HepG2 (cell line): ENCODE measurements around the gene CAT. TPM values are rescaled to one million over a fixed set of nuclear protein-coding genes. Genes with fewer than 3 reads are reported as not detected.

ENCODE experiments used
- ATAC-seq: fragments of 200-7000 bp; cut with Tn5 transposase; 3 replicates; pipeline ENCODE4 v1.9.1; 2020; ENCODE audit warnings: mild to moderate bottlenecking, moderate library complexity
- BruUV-seq: library from RNA; stranded (reverse); fragments of 400-500 nt; replicated peaks from 2 replicates; lab custom pipeline; 2021; lab: Mats Ljungman, UMichigan
- CTCF ChIA-PET: fragments of 300-600 bp; formaldehyde crosslinking; extraction: SDS; loops from one replicate; lab custom pipeline; 2021; ENCODE audit warnings: low total read pairs, inconsistent platforms, low intra/inter-chr PET ratio; lab: Yijun Ruan, JAX
- POLR2A ChIA-PET: fragments of 350-600 bp; sonication (Branson Sonifier 250); formaldehyde crosslinking; loops from one replicate; lab custom pipeline; 2020; ENCODE audit warnings: antibody characterized with exemption, inconsistent platforms; lab: Yijun Ruan, JAX
- DNase-seq: peaks from one replicate; pipeline ENCODE4 v3.0.0-alpha.2; 2015; ENCODE audit warnings: low spot score
- FAIRE-seq: peaks from 3 replicates; lab custom pipeline; 2011; peaks lifted over from hg19 to GRCh38; lab: Jason Lieb, UNC
- H2AFZ ChIP-seq: one replicate; pipeline ENCODE4 v1.6.1; 2011; ENCODE audit warnings: low read length, inconsistent platforms
- H3K27ac ChIP-seq: fragments of 300-600 bp; 3 replicates; pipeline ENCODE4 v1.8.0; 2011; ENCODE audit warnings: mixed run types, mild to moderate bottlenecking, mixed read lengths, low read length, inconsistent platforms; ENCODE audit not compliant: insufficient read depth; ENCODE audit errors: extremely low read length
- H3K27me3 ChIP-seq, 2 experiments: fragments of 200-600 bp in 1 of 2; 2 replicates in 1 of 2; 3 replicates in 1 of 2; pipeline versions ENCODE4 v1.6.0 to v1.8.0; 2011; ENCODE audit warnings: low read length in 2 of 2, mild to moderate bottlenecking in 2 of 2, moderate library complexity in 2 of 2, inconsistent platforms in 1 of 2; ENCODE audit not compliant: insufficient read depth in 2 of 2, control insufficient read depth in 1 of 2
- H3K36me3 ChIP-seq, 2 experiments: fragments of 200-600 bp in 1 of 2; replicated peaks in 1 of 2; 2 replicates in 1 of 2; 3 replicates in 1 of 2; pipeline versions ENCODE4 v1.5.1 to v1.8.0; 2011; ENCODE audit warnings: low read length in 2 of 2, inconsistent platforms in 1 of 2; ENCODE audit not compliant: insufficient read depth in 2 of 2, control insufficient read depth in 1 of 2
- H3K4me1 ChIP-seq: 2 replicates; pipeline ENCODE4 v1.5.1; 2012; ENCODE audit warnings: low read length, inconsistent platforms; ENCODE audit not compliant: insufficient read depth
- H3K4me2 ChIP-seq: 2 replicates; pipeline ENCODE4 v1.6.0; 2011; ENCODE audit warnings: low read depth, low read length, inconsistent platforms
- H3K4me3 ChIP-seq, 3 experiments: fragments of 200-600 bp in 1 of 3; sonication (generic), shearing (Covaris generic) in 1 of 3; replicated peaks in 1 of 3; 2 replicates each; pipeline ENCODE4 v1.5.1; 2011 to 2016; ENCODE audit warnings: low read length in 3 of 3, inconsistent platforms in 2 of 3, low read depth in 2 of 3, mild to moderate bottlenecking in 2 of 3, control low read depth in 1 of 3, mixed read lengths in 1 of 3; ENCODE audit not compliant: insufficient read depth in 1 of 3
- H3K79me2 ChIP-seq: one replicate; pipeline ENCODE4 v1.6.1; 2011; ENCODE audit warnings: low read length, inconsistent platforms; ENCODE audit not compliant: insufficient read depth
- H3K9ac ChIP-seq: 2 replicates; pipeline ENCODE4 v1.6.0; 2011; ENCODE audit warnings: mild to moderate bottlenecking, low read depth, low read length, inconsistent platforms; ENCODE audit not compliant: insufficient read depth
- H3K9me3 ChIP-seq: 2 replicates; pipeline ENCODE4 v1.5.1; 2012; ENCODE audit warnings: mild to moderate bottlenecking, low read length
- H4K20me1 ChIP-seq: 2 replicates; pipeline ENCODE4 v1.6.0; 2011; ENCODE audit warnings: inconsistent platforms, mild to moderate bottlenecking, low read length, moderate library complexity; ENCODE audit not compliant: insufficient read depth
- FLYWCH1 ChIP-seq: sonication (generic); formaldehyde crosslinking; IDR thresholded peaks from 2 replicates; pipeline ENCODE4 v1.8.1; 2023; ENCODE audit warnings: mild to moderate bottlenecking, missing genetic modification reagents
- HCFC1 ChIP-seq: fragments of 150-350 bp; IDR thresholded peaks from 2 replicates; pipeline ENCODE4 v1.6.1; 2014; ENCODE audit warnings: low read depth, low read length
- HIVEP1 ChIP-seq: sonication (generic); formaldehyde crosslinking; IDR thresholded peaks from 2 replicates; pipeline ENCODE4 v1.4.0; 2020; ENCODE audit warnings: mild to moderate bottlenecking, missing genetic modification reagents
- MAX ChIP-seq: IDR thresholded peaks from 2 replicates; pipeline ENCODE4 v1.6.1; 2012; ENCODE audit warnings: inconsistent platforms
- PHF21A ChIP-seq: sonication (generic); formaldehyde crosslinking; IDR thresholded peaks from 2 replicates; pipeline ENCODE4 v1.5.0; 2020; ENCODE audit warnings: mild to moderate bottlenecking, missing genetic modification reagents
- TCF7 ChIP-seq: sonication (generic); IDR thresholded peaks from 2 replicates; pipeline ENCODE4 v1.6.1; 2016; ENCODE audit warnings: antibody characterized with exemption, low read depth
- ZBTB34 ChIP-seq: sonication (generic); formaldehyde crosslinking; IDR thresholded peaks from 2 replicates; pipeline ENCODE4 v1.8.0; 2022; ENCODE audit warnings: mild to moderate bottlenecking, missing genetic modification reagents
- ZBTB38 ChIP-seq: sonication (generic); formaldehyde crosslinking; IDR thresholded peaks from 2 replicates; pipeline ENCODE4 v1.5.1; 2020; ENCODE audit warnings: mild to moderate bottlenecking, missing genetic modification reagents
- ZMYM4 ChIP-seq: sonication (generic); formaldehyde crosslinking; IDR thresholded peaks from 2 replicates; pipeline ENCODE4 v1.8.1; 2023; ENCODE audit warnings: mild to moderate bottlenecking, missing genetic modification reagents
- ZNF280D ChIP-seq: sonication (generic); formaldehyde crosslinking; IDR thresholded peaks from 2 replicates; pipeline ENCODE4 v1.5.1; 2020; ENCODE audit warnings: mild to moderate bottlenecking, missing genetic modification reagents
- ZNF577 ChIP-seq: sonication (generic); formaldehyde crosslinking; IDR thresholded peaks from 2 replicates; pipeline ENCODE4 v1.4.0; 2020; ENCODE audit warnings: mild to moderate bottlenecking, low read depth, missing genetic modification reagents, borderline replicate concordance
- ZNF768 ChIP-seq: sonication (generic); formaldehyde crosslinking; IDR thresholded peaks from 2 replicates; pipeline ENCODE4 v1.4.0; 2020; ENCODE audit warnings: missing genetic modification reagents
- ZNF782 ChIP-seq: sonication (generic); formaldehyde crosslinking; IDR thresholded peaks from 2 replicates; pipeline ENCODE4 v1.4.0; 2020; ENCODE audit warnings: missing genetic modification reagents, mild to moderate bottlenecking, borderline replicate concordance
- WGBS: methylation state at CpG from one replicate; pipeline ENCODE4 v1.1.6; 2017; ENCODE audit warnings: low lambda C conversion rate; 5-methylcytosine and 5-hydroxymethylcytosine counted together
- in situ Hi-C: cut with HindIII; loops from 2 replicates; pipeline ENCODE4 v1.10.0; 2017; ENCODE audit warnings: low pct_unique_long_range_greater_than_20kb; ENCODE audit not compliant: extremely low pct_ligation_motif_present
- intact Hi-C: fragments of 100-400 bp; cut with micrococcal nuclease; formaldehyde crosslinking; loops from one replicate; pipeline ENCODE4 v1.10.0; 2022; ENCODE audit not compliant: unreplicated experiment
- polyA plus RNA-seq, 8 experiments: library from polyadenylated mRNA; depleted of rRNA in 3 of 8; stranded (reverse) in 7 of 8; unstranded in 1 of 8; fragments of >200 nt; fragmentation: Illumina TruSeq in 4 of 8; extraction: Trizol in 4 of 8; gene quantifications; 2 replicates each; pipeline versions ENCODE4 v1.2.1 to v1.2.3, GENCODE V29; 2011 to 2016; ENCODE audit warnings: low read depth in 4 of 8, missing spikeins in 1 of 8, mixed read lengths in 1 of 8; ENCODE audit not compliant: insufficient read depth in 1 of 8
- total RNA-seq, 5 experiments: library from RNA; depleted of rRNA; stranded (reverse); fragments of >200 nt; fragmentation: Illumina TruSeq; extraction: Trizol; gene quantifications; 2 replicates each; pipeline ENCODE4 v1.2.3, GENCODE V29; 2016; ENCODE audit warnings: low read depth in 1 of 5

The CAT gene
- total and polyA plus RNA-seq, 2 of the 13 experiments (the other 11 are each of a cell fraction or from before 2014, with no cell fraction given), result 107 to 136 TPM

GRCh38 chr11:34419158-34419557 is 19.6 kb upstream of the CAT start:
- Histone ChIP-seq H4K20me1 (no peaks in the 10 kb centered on the region), H3K9ac (no peak overlapping the region), H3K36me3 (no peaks in the 10 kb centered on the region), H3K4me1 (peaks cover 36% of the 10 kb centered on the region), H3K27me3 (no peaks in the 10 kb centered on the region; a peak in 1 of 5 replicates), H3K79me2 (no peaks in the 10 kb centered on the region), H2AFZ (no peak overlapping the region), H3K4me2 (no peak overlapping the region), H3K27ac (no peak overlapping the region), H3K4me3 (no peak overlapping the region), H3K9me3 (peaks cover 8% of the 10 kb centered on the region; the same call in 1 of the 2 replicates)
- no TSS peak for BruUV-seq
- ATAC-seq, result no peak
- TF ChIP-seq ZBTB34 (CRISPR knock-in tag), result no peak
- TF ChIP-seq TCF7, result no peak
- TF ChIP-seq ZMYM4 (CRISPR knock-in tag), result no peak
- TF ChIP-seq ZBTB38 (CRISPR knock-in tag), result no peak
- TF ChIP-seq ZNF768 (CRISPR knock-in tag), result no peak
- WGBS, result 95% methylated on average over 2 of the region's 2 CpGs
- no peak for DNase-seq
- ChIA-PET CTCF (no interaction called here), POLR2A (interaction anchor here (0.7 to 0.9 kb wide), 2 partner anchors 57 to 61 kb away, joined by 3 read pairs; partner anchors contain the start of gene ABTB2)
- intact Hi-C loops, result no loop called here
- in situ Hi-C loops, result loop anchor here (10.0 kb wide), 1 partner anchor 56 kb away; no protein-coding TSS in a partner anchor
- no peak for FAIRE-seq

GRCh38 chr11:34423300-34423699 is 15.4 kb upstream of the CAT start:
- Histone ChIP-seq H3K4me1 (peaks cover 34% of the 10 kb centered on the region), H3K27ac (no peak overlapping the region), H3K27me3 (no peaks in the 10 kb centered on the region; a peak in 1 of 5 replicates), H3K79me2 (no peaks in the 10 kb centered on the region), H4K20me1 (no peaks in the 10 kb centered on the region), H3K9me3 (no peaks in the 10 kb centered on the region), H3K36me3 (no peaks in the 10 kb centered on the region), H3K9ac (no peak overlapping the region), H3K4me2 (no peak overlapping the region), H2AFZ (no peak overlapping the region), H3K4me3 (no peak overlapping the region)
- in situ Hi-C loops, result no loop called here
- DNase-seq (no peak), FAIRE-seq (no peak), ATAC-seq (no peak)
- intact Hi-C loops, result no loop called here
- BruUV-seq, result no TSS peak
- CTCF ChIA-PET, result no interaction called here
- 83% methylated on average over 7 of the region's 7 CpGs for WGBS
- POLR2A ChIA-PET, result no interaction called here
- no peak for TF ChIP-seq FLYWCH1
- TF ChIP-seq MAX, result no peak
- no peak for TF ChIP-seq ZNF577 (CRISPR knock-in tag)
- TF ChIP-seq TCF7, result no peak
- no peak for TF ChIP-seq ZNF280D (CRISPR knock-in tag)
- no peak for TF ChIP-seq HCFC1
- no peak for TF ChIP-seq ZNF782 (CRISPR knock-in tag)
- no peak for TF ChIP-seq HIVEP1 (CRISPR knock-in tag)
- TF ChIP-seq PHF21A (CRISPR knock-in tag), result no peak
